ENCODE results near the gene CD164.

GRCh38 chr6:109420751-109421150 lies 38.5 kb upstream of the CD164 start:
- TF ChIP-seq, protein P1, sequence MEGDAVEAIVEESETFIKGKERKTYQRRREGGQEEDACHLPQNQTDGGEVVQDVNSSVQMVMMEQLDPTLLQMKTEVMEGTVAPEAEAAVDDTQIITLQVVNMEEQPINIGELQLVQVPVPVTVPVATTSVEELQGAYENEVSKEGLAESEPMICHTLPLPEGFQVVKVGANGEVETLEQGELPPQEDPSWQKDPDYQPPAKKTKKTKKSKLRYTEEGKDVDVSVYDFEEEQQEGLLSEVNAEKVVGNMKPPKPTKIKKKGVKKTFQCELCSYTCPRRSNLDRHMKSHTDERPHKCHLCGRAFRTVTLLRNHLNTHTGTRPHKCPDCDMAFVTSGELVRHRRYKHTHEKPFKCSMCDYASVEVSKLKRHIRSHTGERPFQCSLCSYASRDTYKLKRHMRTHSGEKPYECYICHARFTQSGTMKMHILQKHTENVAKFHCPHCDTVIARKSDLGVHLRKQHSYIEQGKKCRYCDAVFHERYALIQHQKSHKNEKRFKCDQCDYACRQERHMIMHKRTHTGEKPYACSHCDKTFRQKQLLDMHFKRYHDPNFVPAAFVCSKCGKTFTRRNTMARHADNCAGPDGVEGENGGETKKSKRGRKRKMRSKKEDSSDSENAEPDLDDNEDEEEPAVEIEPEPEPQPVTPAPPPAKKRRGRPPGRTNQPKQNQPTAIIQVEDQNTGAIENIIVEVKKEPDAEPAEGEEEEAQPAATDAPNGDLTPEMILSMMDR (optimal IDR thresholded peaks at IDR 0.05 in 1 of 3, IDR thresholded peaks at IDR 0.05 in 1 of 3, conservative IDR thresholded peaks at IDR 0.05 in 1 of 3; ENCODE audit: extremely low read depth in 1 of 3, insufficient read depth in 2 of 3, low read length in 3 of 3): no peak
- TF ChIP-seq EZH2 (IDR thresholded peaks at IDR 0.05; ENCODE audit: low read length): no peak

All from keratinocyte (primary cell).